HepG2 (cell line): ENCODE measurements around the gene LRP1-AS. TPM values are rescaled to one million over a fixed set of nuclear protein-coding genes. Genes with fewer than 3 reads are reported as not detected.

ENCODE experiments used
- ATF6 ChIP-seq: sonication (generic); formaldehyde crosslinking; conservative IDR thresholded peaks from 2 replicates; pipeline ENCODE4 v1.4.0; 2020; ENCODE audit warnings: missing genetic modification reagents
- ELF4 ChIP-seq: sonication (generic); formaldehyde crosslinking; IDR thresholded peaks from 2 replicates; pipeline ENCODE4 v1.5.0; 2020; ENCODE audit warnings: missing genetic modification reagents, mild to moderate bottlenecking, moderate library complexity, borderline replicate concordance
- HNF1B ChIP-seq: sonication (generic); formaldehyde crosslinking; IDR thresholded peaks from 2 replicates; pipeline ENCODE4 v1.5.1; 2020; ENCODE audit warnings: mild to moderate bottlenecking, moderate library complexity, missing genetic modification reagents
- HOXA3 ChIP-seq: sonication (generic); formaldehyde crosslinking; IDR thresholded peaks from 2 replicates; pipeline ENCODE4 v1.5.0; 2020; ENCODE audit warnings: missing genetic modification reagents
- IKZF1 ChIP-seq: fragments of 450-650 bp; IDR thresholded peaks from 2 replicates; pipeline ENCODE4 v1.7.1; 2016
- MATR3 ChIP-seq: sonication (generic); formaldehyde crosslinking; IDR thresholded peaks from 2 replicates; pipeline ENCODE4 v1.4.0; 2020; ENCODE audit warnings: missing genetic modification reagents
- NFIC ChIP-seq: IDR thresholded peaks from 2 replicates; pipeline ENCODE4 v1.6.1; 2012; ENCODE audit warnings: mild to moderate bottlenecking, low read length, inconsistent platforms
- PHF8 ChIP-seq: sonication (generic); formaldehyde crosslinking; IDR thresholded peaks from 2 replicates; pipeline ENCODE4 v1.5.0; 2020; ENCODE audit warnings: missing genetic modification reagents
- PLRG1 ChIP-seq: fragments of 450-650 bp; conservative IDR thresholded peaks from 2 replicates; pipeline ENCODE4 v1.6.1; 2016
- RAD21 ChIP-seq: fragments of 450-650 bp; formaldehyde crosslinking; IDR thresholded peaks from 2 replicates; pipeline ENCODE4 v1.5.0; 2020; ENCODE audit warnings: mild to moderate bottlenecking
- SMARCE1 ChIP-seq: fragments of 450-650 bp; IDR thresholded peaks from 2 replicates; pipeline ENCODE4 v1.6.1; 2017; ENCODE audit warnings: borderline replicate concordance
- SNAPC5 ChIP-seq: sonication (generic); formaldehyde crosslinking; IDR thresholded peaks from 2 replicates; pipeline ENCODE4 v1.8.1; 2023; ENCODE audit warnings: mild to moderate bottlenecking, missing genetic modification reagents, borderline replicate concordance
- SRY ChIP-seq: sonication (generic); formaldehyde crosslinking; IDR thresholded peaks from 2 replicates; pipeline ENCODE4 v1.8.0; 2022; ENCODE audit warnings: mild to moderate bottlenecking, missing genetic modification reagents
- ZBTB10 ChIP-seq: sonication (generic); formaldehyde crosslinking; IDR thresholded peaks from 2 replicates; pipeline ENCODE4 v1.4.0; 2020; ENCODE audit warnings: missing genetic modification reagents, borderline replicate concordance
- ZNF3 ChIP-seq: IDR thresholded peaks from 2 replicates; pipeline ENCODE4 v1.7.0; 2017; ENCODE audit warnings: inconsistent platforms
- ZNF367 ChIP-seq: sonication (generic); formaldehyde crosslinking; IDR thresholded peaks from 2 replicates; pipeline ENCODE4 v1.4.0; 2020; ENCODE audit warnings: missing genetic modification reagents, borderline replicate concordance
- ZNF451 ChIP-seq: sonication (generic); formaldehyde crosslinking; IDR thresholded peaks from 2 replicates; pipeline ENCODE4 v1.5.0; 2020; ENCODE audit warnings: mild to moderate bottlenecking, missing genetic modification reagents
- ZNF580 ChIP-seq: IDR thresholded peaks from 2 replicates; pipeline ENCODE4 v1.6.1; 2016; ENCODE audit warnings: low read depth, borderline replicate concordance
- ZNF670 ChIP-seq: sonication (generic); formaldehyde crosslinking; IDR thresholded peaks from 2 replicates; pipeline ENCODE4 v1.8.0; 2022; ENCODE audit warnings: mild to moderate bottlenecking, missing genetic modification reagents, borderline replicate concordance
- ZNF737 ChIP-seq: sonication (generic); formaldehyde crosslinking; IDR thresholded peaks from 2 replicates; pipeline ENCODE4 v1.5.0; 2020; ENCODE audit warnings: missing genetic modification reagents, mild to moderate bottlenecking, borderline replicate concordance
- ZNF83 ChIP-seq: sonication (generic); formaldehyde crosslinking; IDR thresholded peaks from 2 replicates; pipeline ENCODE4 v1.4.0; 2020; ENCODE audit warnings: missing genetic modification reagents, mild to moderate bottlenecking, borderline replicate concordance
- polyA plus RNA-seq, 8 experiments: library from polyadenylated mRNA; depleted of rRNA in 3 of 8; stranded (reverse) in 7 of 8; unstranded in 1 of 8; fragments of >200 nt; fragmentation: Illumina TruSeq in 4 of 8; extraction: Trizol in 4 of 8; gene quantifications; 2 replicates each; pipeline versions ENCODE4 v1.2.1 to v1.2.3, GENCODE V29; 2011 to 2016; ENCODE audit warnings: low read depth in 4 of 8, missing spikeins in 1 of 8, mixed read lengths in 1 of 8; ENCODE audit not compliant: insufficient read depth in 1 of 8
- total RNA-seq, 5 experiments: library from RNA; depleted of rRNA; stranded (reverse); fragments of >200 nt; fragmentation: Illumina TruSeq; extraction: Trizol; gene quantifications; 2 replicates each; pipeline ENCODE4 v1.2.3, GENCODE V29; 2016; ENCODE audit warnings: low read depth in 1 of 5
- TF ChIP-seq, protein P1 (sequence below): sonication (generic); formaldehyde crosslinking; IDR thresholded peaks from 2 replicates; pipeline ENCODE4 v1.5.0; 2020; ENCODE audit warnings: missing genetic modification reagents

The LRP1-AS gene
- total and polyA plus RNA-seq, 2 of the 13 experiments (the other 11 are each of a cell fraction or from before 2014, with no cell fraction given): 0.20 TPM; not detected in 1

DNA sequence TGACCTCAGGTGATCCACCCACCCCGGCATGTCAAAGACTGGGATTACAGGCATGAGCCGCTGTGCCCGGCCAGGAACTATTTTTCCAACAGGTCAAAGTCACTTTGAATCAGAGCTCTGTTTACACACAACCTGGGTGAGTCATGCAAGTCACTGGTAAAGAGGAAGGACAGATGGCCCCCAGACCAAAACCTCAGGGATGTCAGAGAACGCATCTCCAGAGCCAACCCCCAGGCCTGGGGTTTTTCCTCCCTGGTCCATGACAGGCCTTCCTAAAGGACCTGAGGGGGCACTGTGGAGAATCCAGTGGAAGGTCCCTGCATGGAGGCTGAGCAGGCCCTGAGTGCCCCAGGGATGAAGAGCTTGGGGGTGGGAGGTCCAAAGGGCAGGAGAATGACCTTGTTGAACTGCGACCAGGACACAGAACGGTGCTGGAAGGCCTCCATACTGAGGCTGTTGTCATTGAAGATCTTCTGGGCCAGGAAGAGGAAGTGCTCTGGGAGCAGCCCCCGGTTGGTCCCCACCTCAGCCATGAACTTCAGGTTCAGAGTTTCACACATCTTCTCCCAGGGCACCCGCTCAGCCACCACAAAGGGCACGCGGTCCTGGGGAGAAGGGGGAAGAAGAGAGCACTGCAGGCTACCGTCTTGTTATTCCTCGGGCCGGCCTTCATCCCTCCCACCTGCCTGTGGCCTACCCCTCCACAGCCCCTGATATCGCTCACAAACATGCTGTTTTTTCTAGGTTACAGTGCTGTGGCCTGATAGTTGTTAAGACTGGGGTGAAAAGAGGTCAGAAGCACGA lies 45.3 kb downstream of the LRP1-AS start (continued):
- TF ChIP-seq, protein P1, sequence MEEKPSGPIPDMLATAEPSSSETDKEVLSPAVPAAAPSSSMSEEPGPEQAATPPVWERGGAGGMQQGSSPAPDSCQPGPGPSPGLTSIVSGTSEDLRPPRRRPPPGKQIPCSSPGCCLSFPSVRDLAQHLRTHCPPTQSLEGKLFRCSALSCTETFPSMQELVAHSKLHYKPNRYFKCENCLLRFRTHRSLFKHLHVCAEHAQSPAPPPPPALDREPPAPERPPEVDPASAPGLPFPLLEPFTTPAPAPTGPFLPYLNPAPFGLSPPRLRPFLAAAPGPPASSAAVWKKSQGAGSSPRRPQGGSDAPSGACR (CRISPR knock-in tag): no peak; the same call in 1 of the 2 replicates
- peak; percentile 43; the same call in 1 of the 2 replicates for TF ChIP-seq NFIC
- TF ChIP-seq IKZF1: no peak
- TF ChIP-seq MATR3 (CRISPR knock-in tag): no peak
- TF ChIP-seq ZNF3 (CRISPR knock-in tag): no peak
- TF ChIP-seq SRY: peak; percentile 74
- no peak for TF ChIP-seq SMARCE1
- TF ChIP-seq ZNF83 (CRISPR knock-in tag): no peak
- TF ChIP-seq PHF8 (CRISPR knock-in tag): peak; percentile 29; the same call in 1 of the 2 replicates
- no peak for TF ChIP-seq ZNF670 (CRISPR knock-in tag)
- TF ChIP-seq SNAPC5: peak; percentile 49; the same call in 1 of the 2 replicates
- no peak for TF ChIP-seq PLRG1
- TF ChIP-seq ZBTB10 (CRISPR knock-in tag): no peak
- TF ChIP-seq ZNF451 (CRISPR knock-in tag): no peak
- peak; percentile 64; the same call in 1 of the 2 replicates for TF ChIP-seq HNF1B (CRISPR knock-in tag)
- TF ChIP-seq ATF6 (CRISPR knock-in tag): no peak
- TF ChIP-seq ZNF367 (CRISPR knock-in tag): no peak
- no peak for TF ChIP-seq RAD21 (CRISPR knock-in tag)
- peak; percentile 79 for TF ChIP-seq HOXA3
- 0 out of 2 replicates have a peak, but pooled peaks have one; percentile 23 for TF ChIP-seq ELF4
- peak; percentile 54; the same call in 1 of the 2 replicates for TF ChIP-seq ZNF580 (CRISPR knock-in tag)
- no peak for TF ChIP-seq ZNF737 (CRISPR knock-in tag)
